Gastroesophageal sphincter (tissue), 3 donors: ENCODE data around the gene NR6A1.

Experiments
- EP300 ChIP-seq: sonication (generic); formaldehyde crosslinking; IDR thresholded peaks from one replicate; pipeline ENCODE4 v1.6.1; 2017; ENCODE audit warnings: antibody characterized with exemption, mild to moderate bottlenecking
- POLR2A ChIP-seq, 2 donors: fragments of 450-650 bp; IDR thresholded peaks; one replicate each; pipeline ENCODE4 v1.6.1; 2017; ENCODE audit warnings: antibody characterized with exemption in 2 of 2, mild to moderate bottlenecking in 2 of 2, moderate library complexity in 1 of 2
- TF ChIP-seq, protein P1 (sequence below), 4 experiments: fragments of 200-600 bp in 2 of 4; fragments of 450-650 bp in 2 of 4; sonication (generic) in 1 of 4; IDR thresholded peaks; one replicate each; pipeline ENCODE4 v1.5.1; 2017 to 2019; ENCODE audit warnings: antibody characterized with exemption in 4 of 4, mild to moderate bottlenecking in 2 of 4, moderate library complexity in 2 of 4

- TF ChIP-seq, protein P1, sequence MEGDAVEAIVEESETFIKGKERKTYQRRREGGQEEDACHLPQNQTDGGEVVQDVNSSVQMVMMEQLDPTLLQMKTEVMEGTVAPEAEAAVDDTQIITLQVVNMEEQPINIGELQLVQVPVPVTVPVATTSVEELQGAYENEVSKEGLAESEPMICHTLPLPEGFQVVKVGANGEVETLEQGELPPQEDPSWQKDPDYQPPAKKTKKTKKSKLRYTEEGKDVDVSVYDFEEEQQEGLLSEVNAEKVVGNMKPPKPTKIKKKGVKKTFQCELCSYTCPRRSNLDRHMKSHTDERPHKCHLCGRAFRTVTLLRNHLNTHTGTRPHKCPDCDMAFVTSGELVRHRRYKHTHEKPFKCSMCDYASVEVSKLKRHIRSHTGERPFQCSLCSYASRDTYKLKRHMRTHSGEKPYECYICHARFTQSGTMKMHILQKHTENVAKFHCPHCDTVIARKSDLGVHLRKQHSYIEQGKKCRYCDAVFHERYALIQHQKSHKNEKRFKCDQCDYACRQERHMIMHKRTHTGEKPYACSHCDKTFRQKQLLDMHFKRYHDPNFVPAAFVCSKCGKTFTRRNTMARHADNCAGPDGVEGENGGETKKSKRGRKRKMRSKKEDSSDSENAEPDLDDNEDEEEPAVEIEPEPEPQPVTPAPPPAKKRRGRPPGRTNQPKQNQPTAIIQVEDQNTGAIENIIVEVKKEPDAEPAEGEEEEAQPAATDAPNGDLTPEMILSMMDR (IDR thresholded peaks at IDR 0.05): no peak
- TF ChIP-seq POLR2A (IDR thresholded peaks at IDR 0.05) (no peak), EP300 (no peak)
These were observed 203.7 kb downstream of the NR6A1 start for GRCh38 chr9:124567362-124567761.
